Brain microvascular endothelial cell (primary cell): Measurements from ENCODE around the gene FSHR.

Experiments
- DNase-seq: peaks from one replicate; pipeline ENCODE4 v3.0.0-alpha.2; 2020
- H3K27ac ChIP-seq: fragments of 250-450 bp; sonication (Bioruptor Pico); 2 replicates; pipeline ENCODE4 v1.5.1; 2020; ENCODE audit warnings: mild to moderate bottlenecking, moderate library complexity
- H3K27me3 ChIP-seq: fragments of 250-450 bp; sonication (Bioruptor Pico); replicated peaks from 2 replicates; pipeline ENCODE4 v1.5.1; 2020; ENCODE audit warnings: mild to moderate bottlenecking
- H3K36me3 ChIP-seq: fragments of 250-450 bp; sonication (Bioruptor Pico); replicated peaks from 2 replicates; pipeline ENCODE4 v1.5.1; 2020; ENCODE audit warnings: mild to moderate bottlenecking
- H3K4me3 ChIP-seq: 2 replicates; pipeline ENCODE4 v1.5.1; 2011; ENCODE audit warnings: low read depth, mild to moderate bottlenecking, control low read depth, low read length, moderate library complexity
- CTCF ChIP-seq: IDR thresholded peaks from 2 replicates; pipeline ENCODE4 v1.5.1; 2011; ENCODE audit warnings: low read depth, mild to moderate bottlenecking, moderate library complexity, low read length, control low read depth, inconsistent platforms; ENCODE audit errors: missing control alignments
- in situ Hi-C: cut with HindIII; loops from 2 replicates; pipeline ENCODE4 v1.10.0; 2017; ENCODE audit warnings: low sequenced_read_pairs, low pct_ligation_motif_present

FSHR gene

DNA sequence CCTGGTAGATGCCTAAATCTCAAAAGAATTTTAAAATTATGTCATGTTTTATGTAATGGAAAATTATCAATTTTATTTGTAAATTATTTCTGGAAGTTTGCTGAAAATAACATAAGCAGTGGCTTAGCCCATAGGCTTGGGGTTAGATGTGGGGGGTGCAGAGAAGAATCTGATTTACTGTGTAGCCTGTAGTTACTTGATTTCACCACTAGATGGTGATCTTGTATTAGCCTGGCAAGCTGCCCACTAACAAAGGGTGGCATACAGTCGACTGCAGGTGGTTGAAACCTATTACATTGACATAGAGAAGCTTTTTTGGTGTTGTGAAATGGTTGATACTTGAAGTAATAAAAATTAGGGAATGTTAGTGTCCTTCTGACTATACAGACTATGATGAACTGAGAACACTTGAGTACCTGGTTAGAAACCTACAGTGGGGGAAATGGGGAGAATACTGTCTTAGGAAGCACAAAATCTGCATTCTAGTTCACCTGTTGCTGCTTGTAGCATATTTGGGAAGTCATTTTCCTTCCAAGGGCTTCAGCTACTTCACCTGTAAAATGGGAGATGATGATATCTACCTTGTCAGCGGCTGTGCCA is 207.8 kb downstream of the FSHR start:
- Histone ChIP-seq H3K4me3 (no peak overlapping the region), H3K27me3 (no peaks in the 10 kb centered on the region), H3K27ac (no peak overlapping the region), H3K36me3 (no peaks in the 10 kb centered on the region)
- DNase-seq = peak; percentile 13
- TF ChIP-seq CTCF = peak; percentile 80
- in situ Hi-C loops = no loop called here

DNA sequence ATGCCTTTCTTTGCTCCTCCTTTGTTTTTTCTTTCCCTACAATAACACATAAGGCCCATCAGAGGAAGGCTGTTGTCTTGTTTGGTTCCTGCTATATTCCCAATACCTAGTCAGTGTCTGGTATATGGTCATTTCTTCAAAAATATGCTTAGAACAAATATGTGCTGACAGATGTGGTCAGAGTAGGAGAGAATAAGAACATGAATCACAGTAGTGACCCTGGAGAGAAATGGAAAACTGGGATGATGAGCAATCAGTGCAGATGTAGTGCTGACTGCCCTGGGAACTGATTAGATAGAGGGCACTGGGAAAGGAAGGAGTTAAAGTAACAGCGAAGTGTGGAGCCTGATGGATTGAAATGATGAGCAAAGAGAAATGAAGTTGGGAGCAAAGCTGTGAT is 209.4 kb downstream of the FSHR start:
- Histone ChIP-seq H3K36me3 (no peaks in the 10 kb centered on the region), H3K4me3 (no peak overlapping the region), H3K27me3 (no peaks in the 10 kb centered on the region), H3K27ac (no peak overlapping the region)
- in situ Hi-C loops = no loop called here
- TF ChIP-seq CTCF = no peak
- DNase-seq = peak; percentile 4

DNA sequence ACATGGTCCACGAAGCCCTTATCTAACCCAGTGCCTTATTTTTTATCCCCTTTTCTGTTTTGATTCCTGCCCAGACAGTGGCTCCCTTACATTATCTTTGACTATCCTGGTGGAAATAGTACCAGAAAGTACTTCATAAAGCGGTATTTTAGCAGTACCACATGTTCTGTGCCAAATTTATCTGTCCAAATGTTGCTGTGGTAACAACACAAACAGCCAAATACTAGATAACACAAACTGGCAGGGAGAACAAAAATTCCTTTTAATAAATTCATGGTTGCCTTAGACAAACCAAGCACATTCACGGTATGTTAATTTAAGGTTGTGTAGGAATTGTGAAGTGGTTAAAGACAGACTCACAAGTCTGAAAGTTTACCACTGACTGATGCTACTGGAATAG is 210.9 kb downstream of the FSHR start:
- in situ Hi-C loops = no loop called here
- Histone ChIP-seq H3K27me3 (no peaks in the 10 kb centered on the region), H3K4me3 (no peak overlapping the region), H3K36me3 (no peaks in the 10 kb centered on the region), H3K27ac (no peak overlapping the region)
- DNase-seq = no peak
- TF ChIP-seq CTCF = no peak

DNA sequence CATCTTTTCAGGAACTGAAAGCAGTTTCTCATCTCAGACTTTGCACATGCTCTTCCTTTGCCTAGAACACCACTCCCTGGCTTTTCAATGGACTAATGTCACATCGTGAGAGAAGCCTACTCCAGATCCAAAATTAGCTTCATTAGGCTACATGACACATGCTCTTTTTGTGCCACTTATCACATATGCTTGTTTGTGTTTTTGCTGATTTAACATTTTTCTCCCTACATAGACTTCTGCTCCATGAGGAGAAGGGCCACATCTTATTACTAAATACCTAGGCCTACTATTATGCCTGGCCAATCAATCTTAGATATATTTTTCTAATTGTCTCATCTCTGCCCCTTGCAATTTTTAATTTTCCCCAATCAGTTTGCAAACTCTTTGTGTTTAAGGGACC is 212.4 kb downstream of the FSHR start:
- DNase-seq = no peak
- Histone ChIP-seq H3K36me3 (no peaks in the 10 kb centered on the region), H3K27me3 (no peaks in the 10 kb centered on the region), H3K4me3 (no peak overlapping the region), H3K27ac (no peak overlapping the region)
- in situ Hi-C loops = no loop called here
- TF ChIP-seq CTCF = no peak

DNA sequence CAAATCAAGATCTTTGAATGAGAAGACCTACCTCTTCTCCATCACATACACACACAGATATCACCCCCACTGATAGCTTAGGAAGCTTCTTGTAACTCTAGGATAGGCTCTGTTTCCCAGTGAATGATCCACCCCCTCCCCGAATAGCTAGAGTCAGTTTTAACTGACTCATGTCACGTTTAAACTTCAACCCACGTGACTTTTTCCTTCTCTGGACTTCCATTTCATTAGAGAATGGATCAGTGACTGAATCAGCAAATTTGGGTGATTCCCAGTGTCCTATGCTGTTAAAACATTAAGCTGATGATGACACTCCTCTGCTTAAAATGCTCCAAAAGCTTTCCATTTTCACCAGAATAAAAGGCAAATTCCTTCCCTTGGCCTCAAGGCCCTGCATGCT is 212.9 kb downstream of the FSHR start:
- in situ Hi-C loops = no loop called here
- Histone ChIP-seq H3K4me3 (no peak overlapping the region), H3K27me3 (no peaks in the 10 kb centered on the region), H3K27ac (no peak overlapping the region), H3K36me3 (no peaks in the 10 kb centered on the region)
- no peak for TF ChIP-seq CTCF
- DNase-seq = no peak

GRCh38 chr2:48940606-48941005 is 213.7 kb downstream of the FSHR start:
- Histone ChIP-seq H3K36me3 (no peaks in the 10 kb centered on the region), H3K4me3 (no peak overlapping the region), H3K27me3 (no peaks in the 10 kb centered on the region), H3K27ac (no peak overlapping the region)
- TF ChIP-seq CTCF = no peak
- in situ Hi-C loops = no loop called here
- peak; percentile 0 for DNase-seq
